Psoas muscle (tissue), 8 donors: ENCODE results near the gene CDKN2D. TPM values are rescaled to one million over a fixed set of nuclear protein-coding genes. Genes with fewer than 3 reads are reported as not detected.

ENCODE experiments used
- ATAC-seq, 4 donors: fragments of 200-7000 bp; cut with Tn5 transposase; one replicate each; pipeline ENCODE4 v1.9.1; 2020; ENCODE audit warnings: moderate library complexity in 3 of 4, mild to moderate bottlenecking in 2 of 4
- DNase-seq, 2 donors: peaks; one replicate each; pipeline ENCODE4 v3.0.0-alpha.2; 2020
- H3K27ac ChIP-seq: fragments of 200-600 bp; one replicate; pipeline ENCODE4 v1.8.0; 2022
- H3K27me3 ChIP-seq, 3 donors: fragments of 200-600 bp in 1 of 3; one replicate each; pipeline versions ENCODE4 v1.6.1 to v1.8.0; 2013 to 2022; ENCODE audit warnings: low read length in 2 of 3, mild to moderate bottlenecking in 2 of 3, moderate library complexity in 1 of 3; ENCODE audit not compliant: insufficient read depth in 3 of 3
- H3K36me3 ChIP-seq, 2 donors: fragments of 200-600 bp in 1 of 2; one replicate each; pipeline versions ENCODE4 v1.6.1 to v1.8.0; 2013 to 2022; ENCODE audit warnings: low read depth in 1 of 2, mild to moderate bottlenecking in 1 of 2, moderate library complexity in 1 of 2; ENCODE audit not compliant: insufficient read depth in 1 of 2
- H3K4me1 ChIP-seq: fragments of 200-600 bp; one replicate; pipeline ENCODE4 v1.8.0; 2022
- H3K4me3 ChIP-seq: fragments of 200-600 bp; one replicate; pipeline ENCODE4 v1.8.0; 2022; ENCODE audit warnings: mild to moderate bottlenecking
- H3K9me3 ChIP-seq: fragments of 200-600 bp; one replicate; pipeline ENCODE4 v1.8.0; 2022
- CTCF ChIP-seq: fragments of 200-600 bp; IDR thresholded peaks from one replicate; pipeline ENCODE4 v1.8.0; 2022; ENCODE audit warnings: antibody characterized with exemption
- WGBS, 3 donors: extraction: QIAGEN DNeasy Blood & Tissue Kit; methylation state at CpG; one replicate each; pipeline versions ENCODE4 v1.1.6 to v1.1.7; 2013; 5-methylcytosine and 5-hydroxymethylcytosine counted together
- intact Hi-C, 2 donors: fragments of 100-400 bp; cut with DNase I; formaldehyde crosslinking; loops; one replicate each; pipeline versions ENCODE4 v1.11.0 to v1.14.2; 2022
- polyA plus RNA-seq, 3 donors: library from polyadenylated mRNA; stranded (reverse); fragments of 200-250 nt; gene quantifications; one replicate each; pipeline ENCODE4 v1.2.3, GENCODE V29; 2013
- total RNA-seq, 4 donors: library from RNA; stranded (reverse); fragmentation: NEBNext Ultra II Directional in 2 of 4; extraction: Animal tissue kit (Norgen Biotek cat#: 25700) in 2 of 4; gene quantifications; one replicate each; pipeline versions ENCODE4 v1.2.1 to v1.2.4, GENCODE V29; 2021 to 2023
- donor health status: healthy with polysubstance abuse.
- donor health status: DM: no; HTN: no; CAD: no; lungs with moderate emphysema.
- donor health status: Bipolar disorder and iron deficiency.
- donor health status: healthy.
- donor health status: DM: yes; HTN: yes; CAD: no.
- donor health status: DM: no; HTN: no; CAD: no.
- donor health status: DM: no; HTN: no; CAD: no.
- donor health status: DM: yes; HTN: yes; CAD: no.

CDKN2D gene
- total and polyA plus RNA-seq, 7 donors, result 6.1 to 29.2 (median 13.1) TPM

DNA sequence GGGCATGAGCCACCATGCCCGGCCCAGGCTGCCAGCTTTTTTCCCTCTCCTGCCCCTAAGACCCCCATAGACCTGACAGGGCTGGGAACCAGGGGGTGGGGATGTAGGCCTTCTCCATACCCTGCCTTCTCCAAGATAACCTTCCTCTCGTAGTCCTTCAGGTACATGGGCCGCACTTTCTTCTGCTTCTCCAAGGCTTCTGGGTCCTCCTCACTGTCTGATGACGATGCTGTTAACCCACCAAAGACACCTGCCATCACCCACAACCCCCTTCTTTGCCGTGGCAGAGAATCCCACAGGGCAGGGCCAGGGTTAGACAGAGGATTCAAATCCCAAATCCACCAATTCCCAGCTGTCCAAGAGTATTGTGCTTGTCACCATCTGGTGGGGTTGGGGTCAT is 6.2 kb downstream of the CDKN2D start:
- H3K9me3 ChIP-seq, result no peaks in the 10 kb centered on the region
- no peaks in the 10 kb centered on the region for H3K27me3 ChIP-seq
- no peak overlapping the region for H3K27ac ChIP-seq
- intact Hi-C loops, result no loop called here
- DNase-seq, result no peak
- peaks cover 0 to 56% of the 10 kb centered on the region in 2 donors for H3K36me3 ChIP-seq
- TF ChIP-seq CTCF, result no peak
- H3K4me1 ChIP-seq, result peaks cover 19% of the 10 kb centered on the region
- 82 to 87% (median 86%) methylated on average over 5 of the region's 5 CpGs for WGBS, 3 donors
- H3K4me3 ChIP-seq, result no peak overlapping the region
- ATAC-seq, result no peak

DNA sequence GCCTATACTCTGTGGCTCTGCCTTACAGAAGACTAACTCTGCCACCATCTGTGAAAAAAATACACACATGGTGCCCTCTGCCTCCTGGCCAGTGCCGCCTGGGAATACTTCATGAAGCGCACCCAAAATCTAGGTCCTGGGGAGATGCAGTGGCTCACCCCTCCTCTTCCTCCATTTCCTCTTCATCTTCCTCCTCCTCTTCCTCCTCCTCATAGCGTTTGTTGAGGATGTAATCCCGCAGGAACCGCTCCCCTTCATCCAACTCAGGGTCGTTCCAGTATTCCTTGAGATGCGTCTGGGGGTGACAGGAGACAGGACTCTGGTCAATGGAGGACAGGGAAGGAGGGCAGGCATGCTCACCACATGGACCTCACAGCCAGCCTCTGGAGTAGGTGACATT is 8.6 kb downstream of the CDKN2D start:
- Histone ChIP-seq H3K27ac (no peak overlapping the region), H3K4me3 (no peak overlapping the region), H3K9me3 (no peaks in the 10 kb centered on the region), H3K27me3 (no peaks in the 10 kb centered on the region), H3K4me1 (peaks cover 6% of the 10 kb centered on the region), H3K36me3 (peaks cover 0 to 76% of the 10 kb centered on the region in 2 donors)
- no peak for ATAC-seq
- 85 to 93% (median 86%) methylated on average over 7 of the region's 7 CpGs for WGBS, 3 donors
- DNase-seq, result no peak
- intact Hi-C loops, result no loop called here
- no peak for TF ChIP-seq CTCF

DNA sequence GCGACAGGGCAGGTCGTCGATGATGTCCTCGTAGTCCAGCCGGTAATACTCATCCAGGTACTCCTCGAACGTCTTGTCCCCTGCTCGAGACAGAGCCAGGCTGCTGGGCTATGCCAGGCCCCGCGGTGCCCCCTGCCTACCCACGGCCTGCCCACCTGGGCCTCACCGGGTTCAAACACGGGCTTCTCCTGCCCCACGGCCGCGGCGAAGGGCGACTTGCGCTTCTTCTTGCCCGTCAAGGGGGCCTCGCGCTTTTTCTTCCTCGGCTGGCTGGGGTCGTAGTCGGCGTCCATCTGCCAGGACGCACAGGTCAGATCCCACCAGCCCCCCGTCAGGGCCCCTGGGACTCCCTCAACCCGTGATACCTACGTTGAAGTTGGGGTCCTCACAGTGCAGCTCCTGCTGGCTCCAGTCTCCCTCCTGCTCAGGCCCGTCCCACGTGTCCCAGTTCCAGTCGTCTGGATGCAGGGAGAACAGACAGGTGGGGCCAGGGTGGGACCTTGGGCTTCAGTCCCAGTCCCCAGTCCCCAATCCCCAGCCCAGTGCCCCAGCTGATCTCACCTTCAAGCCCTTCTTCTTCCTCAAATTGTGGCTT is 11.1 kb downstream of the CDKN2D start:
- no peak overlapping the region for H3K4me3 ChIP-seq
- H3K36me3 ChIP-seq, result peaks cover 7 to 95% of the 10 kb centered on the region in 2 donors
- H3K27me3 ChIP-seq, result no peaks in the 10 kb centered on the region
- TF ChIP-seq CTCF, result no peak
- ATAC-seq (peak in 1 of 4 donors; percentile 2), DNase-seq (peak in 1 of 2 donors; percentile 54)
- WGBS, 3 donors, result 89 to 93% (median 90%) methylated on average over 31 to 33 of the region's 33 CpGs
- H3K27ac ChIP-seq, result no peak overlapping the region
- intact Hi-C loops, result no loop called here
- H3K4me1 ChIP-seq, result no peaks in the 10 kb centered on the region
- H3K9me3 ChIP-seq, result no peaks in the 10 kb centered on the region

DNA sequence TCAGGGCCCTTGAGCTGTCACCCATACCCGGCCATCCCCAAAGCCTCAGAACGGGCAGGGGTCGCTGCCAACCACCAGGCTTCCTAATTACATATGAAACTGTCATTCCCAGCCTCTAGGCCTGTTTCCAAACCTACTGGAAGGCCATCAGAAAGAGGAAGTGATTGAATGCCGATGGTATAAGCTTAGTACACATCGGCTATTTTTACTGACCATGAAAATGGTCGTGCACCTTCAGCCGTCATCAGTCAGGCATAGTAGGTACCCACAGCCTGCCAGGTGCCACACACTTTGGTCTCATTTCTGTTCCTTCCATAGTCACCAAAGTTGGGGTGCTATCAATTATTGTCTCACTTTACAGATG is 13.2 kb downstream of the CDKN2D start:
- no peaks in the 10 kb centered on the region for H3K9me3 ChIP-seq
- intact Hi-C loops, result no loop called here
- DNase-seq (no peak), ATAC-seq (peak in 1 of 4 donors; percentile 4)
- 51 to 69% (median 56%) methylated on average over 7 of the region's 7 CpGs for WGBS, 3 donors
- H3K27me3 ChIP-seq, result no peaks in the 10 kb centered on the region
- H3K4me3 ChIP-seq, result no peak overlapping the region
- no peaks in the 10 kb centered on the region for H3K4me1 ChIP-seq
- TF ChIP-seq CTCF, result no peak
- H3K27ac ChIP-seq, result no peak overlapping the region
- H3K36me3 ChIP-seq, result peaks cover 7 to 100% of the 10 kb centered on the region in 2 donors
